Head of caudate nucleus (tissue), 42 donors: ENCODE results near the gene PARP2.
A peak's percentile ranks its signal among the peaks of the same experiment; 100 is the strongest.

ENCODE experiments used
- DNase-seq, 42 donors: peaks; one replicate each; pipeline versions ENCODE4 v3.0.0 to v3.0.0-alpha.2; 2020 to 2021; ENCODE audit warnings: mixed read lengths in 7 of 42
- intact Hi-C: fragments of 100-400 bp; cut with DNase I; formaldehyde crosslinking; loops from one replicate; pipeline ENCODE4 v1.15.0; 2022

The PARP2 gene

GRCh38 chr14:20386276-20386855 is 42.9 kb downstream of the PARP2 start:
- DNase-seq, result no peak
- intact Hi-C loops, result no loop called here

GRCh38 chr14:20387576-20387975 is 44.1 kb downstream of the PARP2 start:
- DNase-seq, result no peak
- intact Hi-C loops, result no loop called here

GRCh38 chr14:20388159-20388558 is 44.7 kb downstream of the PARP2 start:
- intact Hi-C loops, result no loop called here
- DNase-seq, result no peak

- intact Hi-C loops, result no loop called here
- DNase-seq, result no peak
Measured at GRCh38 chr14:20391505-20391904, 48.1 kb downstream of the PARP2 start.

GRCh38 chr14:20397511-20397910 is 54.1 kb downstream of the PARP2 start:
- intact Hi-C loops, result no loop called here
- no peak for DNase-seq

- DNase-seq, result no peak
- intact Hi-C loops, result no loop called here
Measured at GRCh38 chr14:20400589-20400964, 57.1 kb downstream of the PARP2 start.

- DNase-seq, result peak in 6 of 42 donors; percentile 2 to 47 (median 16)
- intact Hi-C loops, result no loop called here
Measured at GRCh38 chr14:20400965-20401593, 57.6 kb downstream of the PARP2 start.

GRCh38 chr14:20403521-20403920 is 60.1 kb downstream of the PARP2 start:
- intact Hi-C loops, result no loop called here
- DNase-seq, result no peak
